ENCODE results near the gene RFC2. TPM values are rescaled to one million over a fixed set of nuclear protein-coding genes. Genes with fewer than 3 reads are reported as not detected.
A peak's percentile ranks its signal among the peaks of the same experiment; 100 is the strongest.
"Not testable (repeated sequence)": the region's sequence is repeated elsewhere in the genome, so short reads cannot be mapped to it uniquely, and the experiment has no call there.

Gene RFC2
- total RNA-seq, 1 donor from 2014 or later, result 37.7 TPM

DNA sequence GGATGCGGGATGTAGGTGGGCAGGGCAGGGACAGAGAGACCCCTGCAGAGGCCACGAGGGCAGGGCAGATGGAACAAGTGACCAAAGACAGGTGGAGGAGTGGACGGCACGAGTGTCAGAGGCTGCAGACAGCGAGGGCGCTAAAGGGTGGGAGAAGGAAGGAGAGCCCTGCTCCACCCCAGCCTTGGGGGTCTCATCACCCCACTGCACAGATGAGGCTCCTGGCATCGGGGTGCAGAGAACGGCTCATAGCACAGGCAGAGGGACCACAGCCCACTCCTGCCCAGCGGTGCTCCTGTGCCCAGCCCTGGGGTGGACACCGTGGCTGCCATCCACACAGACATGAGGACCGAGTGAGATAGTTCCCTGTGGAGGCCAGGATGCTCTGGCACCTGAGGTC, 46.6 kb downstream of the RFC2 start:
- Histone ChIP-seq H3K27ac (no peak overlapping the region), H3K27me3 (no peaks in the 10 kb centered on the region), H3K36me3 (no peaks in the 10 kb centered on the region), H3K4me3 (no peak overlapping the region), H3K9me3 (no peaks in the 10 kb centered on the region), H3K4me1 (peaks cover 0 to 11% of the 10 kb centered on the region in 2 donors)
- intact Hi-C loops (cut with DNase I), result no loop called here
- DNase-seq (ENCODE audit: low spot score in 2 of 2), result no peak
- TF ChIP-seq, protein P1, sequence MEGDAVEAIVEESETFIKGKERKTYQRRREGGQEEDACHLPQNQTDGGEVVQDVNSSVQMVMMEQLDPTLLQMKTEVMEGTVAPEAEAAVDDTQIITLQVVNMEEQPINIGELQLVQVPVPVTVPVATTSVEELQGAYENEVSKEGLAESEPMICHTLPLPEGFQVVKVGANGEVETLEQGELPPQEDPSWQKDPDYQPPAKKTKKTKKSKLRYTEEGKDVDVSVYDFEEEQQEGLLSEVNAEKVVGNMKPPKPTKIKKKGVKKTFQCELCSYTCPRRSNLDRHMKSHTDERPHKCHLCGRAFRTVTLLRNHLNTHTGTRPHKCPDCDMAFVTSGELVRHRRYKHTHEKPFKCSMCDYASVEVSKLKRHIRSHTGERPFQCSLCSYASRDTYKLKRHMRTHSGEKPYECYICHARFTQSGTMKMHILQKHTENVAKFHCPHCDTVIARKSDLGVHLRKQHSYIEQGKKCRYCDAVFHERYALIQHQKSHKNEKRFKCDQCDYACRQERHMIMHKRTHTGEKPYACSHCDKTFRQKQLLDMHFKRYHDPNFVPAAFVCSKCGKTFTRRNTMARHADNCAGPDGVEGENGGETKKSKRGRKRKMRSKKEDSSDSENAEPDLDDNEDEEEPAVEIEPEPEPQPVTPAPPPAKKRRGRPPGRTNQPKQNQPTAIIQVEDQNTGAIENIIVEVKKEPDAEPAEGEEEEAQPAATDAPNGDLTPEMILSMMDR (IDR thresholded peaks at IDR 0.05), result no peak

DNA sequence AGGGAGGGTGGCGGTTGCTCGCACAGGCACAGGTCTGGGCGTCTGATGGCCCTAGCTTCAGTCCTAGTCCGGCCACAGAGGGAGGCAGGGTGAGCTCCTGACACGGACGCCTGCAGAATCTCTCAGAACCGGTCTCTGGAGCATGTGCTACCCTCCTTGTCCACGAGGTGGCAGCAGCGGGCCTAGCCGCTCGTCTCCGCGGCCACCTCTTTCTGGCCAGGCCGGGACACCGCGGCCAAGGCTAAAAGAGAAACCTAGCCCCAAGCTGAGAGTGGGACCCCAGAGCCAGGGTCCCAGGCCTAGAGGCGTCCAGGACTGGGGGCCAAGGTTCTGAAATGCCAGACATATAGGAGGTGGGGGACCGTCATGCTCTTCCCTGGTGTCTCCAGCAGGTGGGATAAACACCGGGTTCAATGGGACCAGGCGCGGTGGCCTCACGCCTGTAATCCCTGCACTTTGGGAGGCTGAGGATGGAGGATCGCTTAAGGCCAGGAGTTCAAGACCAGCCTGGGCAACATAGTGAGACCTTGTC, 47.5 kb downstream of the RFC2 start:
- no peaks in the 10 kb centered on the region for H3K27me3 ChIP-seq
- H3K36me3 ChIP-seq, result no peaks in the 10 kb centered on the region
- DNase-seq (ENCODE audit: low spot score in 2 of 2), result peak; percentile 39 to 93
- no peaks in the 10 kb centered on the region for H3K9me3 ChIP-seq
- H3K27ac ChIP-seq, result no peak overlapping the region
- TF ChIP-seq, protein P1 (IDR thresholded peaks at IDR 0.05), result peak; percentile 93 to 97 (median 96)
- peak overlapping the region; percentile 26 to 53 for H3K4me3 ChIP-seq
- H3K4me1 ChIP-seq, result peaks cover 0 to 11% of the 10 kb centered on the region in 2 donors
- intact Hi-C loops (cut with DNase I), result no loop called here

DNA sequence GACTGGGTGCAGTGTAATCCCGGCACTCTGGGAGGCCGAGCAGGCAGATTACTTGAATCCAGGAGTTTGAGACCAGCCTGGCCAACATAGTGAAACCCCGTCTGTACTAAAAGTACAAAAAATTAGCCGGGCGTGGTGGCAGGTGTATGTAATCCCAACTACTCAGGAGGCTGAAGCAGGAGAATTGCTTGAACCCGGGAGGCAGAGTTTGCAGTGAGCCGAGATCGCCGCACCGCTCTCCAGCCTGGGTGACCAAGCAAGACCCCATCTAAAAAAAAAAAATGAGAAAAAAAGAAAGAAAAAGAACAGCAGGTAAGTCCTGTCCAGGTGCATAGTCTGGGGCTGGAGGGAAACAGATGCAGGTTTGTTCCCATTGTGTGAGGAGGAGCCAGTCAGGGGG, 48.1 kb downstream of the RFC2 start:
- H3K27me3 ChIP-seq; H3K4me1 ChIP-seq; H3K4me3 ChIP-seq; intact Hi-C loops (cut with DNase I); H3K27ac ChIP-seq; H3K36me3 ChIP-seq; H3K9me3 ChIP-seq; DNase-seq (ENCODE audit: low spot score in 2 of 2): not testable (repeated sequence)

DNA sequence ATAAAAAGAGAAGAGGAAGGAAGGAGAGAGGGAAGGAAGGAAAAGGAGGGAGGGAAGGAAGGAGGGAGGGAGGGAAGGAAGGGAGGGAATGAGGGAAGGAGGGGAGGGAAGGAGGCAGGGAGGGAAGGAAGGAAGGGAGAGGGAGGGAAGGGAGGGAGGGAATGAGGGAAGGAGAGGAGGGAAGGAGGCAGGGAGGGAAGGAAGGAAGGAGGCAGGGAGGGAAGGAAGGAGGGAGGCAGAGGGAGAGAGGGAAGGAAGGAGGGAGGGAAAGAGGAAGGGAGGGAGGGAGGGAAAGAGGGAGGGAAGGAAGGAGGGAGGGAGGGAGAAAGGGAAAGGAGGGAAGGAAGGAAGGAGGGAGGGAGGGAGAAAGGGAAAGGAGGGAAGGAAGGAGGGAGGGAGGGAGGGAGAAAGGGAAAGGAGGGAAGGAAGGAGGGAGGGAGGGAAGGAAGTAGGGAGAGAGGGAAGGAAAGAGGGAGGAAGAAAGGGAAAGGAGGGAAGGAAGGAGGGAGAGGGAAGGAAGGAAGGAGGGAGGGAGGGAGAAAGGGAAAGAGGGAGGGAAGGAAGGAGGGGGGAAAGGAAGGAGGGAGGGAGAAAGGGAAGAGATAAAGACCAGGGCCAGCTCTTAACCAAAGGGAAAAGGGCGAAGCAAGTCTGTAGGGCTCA, 50.1 kb downstream of the RFC2 start:
- Histone ChIP-seq H3K27me3 (no peaks in the 10 kb centered on the region), H3K4me1 (peaks cover 0 to 5% of the 10 kb centered on the region in 2 donors)

DNA sequence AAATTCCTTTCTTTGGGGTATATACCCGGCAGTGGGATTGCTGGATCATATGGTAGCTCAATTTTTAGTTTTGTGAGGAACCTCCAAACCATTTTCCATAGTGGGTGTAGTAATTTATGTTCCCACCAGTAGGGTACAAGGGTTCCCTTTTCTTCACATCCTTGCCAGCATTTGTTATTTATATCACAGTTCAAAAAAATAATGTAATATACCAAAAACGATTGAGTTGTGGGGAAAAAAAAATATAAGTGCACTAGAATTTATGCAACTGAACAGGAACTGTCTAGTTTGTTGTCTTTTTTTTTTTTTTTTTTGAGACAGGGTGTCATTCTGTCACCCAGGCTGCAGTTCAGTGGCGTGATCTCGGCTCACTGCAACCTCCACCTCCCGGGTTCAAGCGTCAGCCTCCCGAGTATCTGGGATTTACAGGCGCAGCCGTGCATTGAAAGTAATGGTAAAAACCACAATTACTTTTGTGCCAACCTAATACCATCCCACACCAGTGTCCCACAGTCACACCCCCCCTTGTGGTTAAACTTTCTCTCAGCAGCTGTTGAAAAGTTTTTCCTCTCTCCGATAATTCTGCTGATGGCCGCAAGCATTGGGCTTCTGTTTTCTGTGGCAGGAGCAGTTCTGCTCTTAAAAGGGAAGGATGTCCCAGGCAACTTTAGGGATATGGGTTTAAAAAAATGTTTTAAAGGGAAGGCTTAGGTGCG, 51.2 kb downstream of the RFC2 start:
- Histone ChIP-seq H3K27ac (no peak overlapping the region), H3K4me3 (no peak overlapping the region), H3K4me1 (peaks cover 0 to 5% of the 10 kb centered on the region in 2 donors), H3K27me3 (no peaks in the 10 kb centered on the region), H3K9me3 (no peaks in the 10 kb centered on the region), H3K36me3 (peaks cover 0 to 3% of the 10 kb centered on the region in 2 donors)
- intact Hi-C loops (cut with DNase I), result loop anchor here (1.0 to 2.0 kb wide), 2 partner anchors 134 to 337 kb away; no protein-coding TSS in a partner anchor
- no peak for DNase-seq (ENCODE audit: low spot score in 2 of 2)
- TF ChIP-seq, protein P1 (IDR thresholded peaks at IDR 0.05), result peak; percentile 45 to 60 (median 54)

More for the DNA sequence above, 50.1 kb downstream of the RFC2 start:
- DNase-seq (ENCODE audit: low spot score in 2 of 2), result no peak
- intact Hi-C loops (cut with DNase I), result loop anchor here (1.0 to 2.0 kb wide), 3 partner anchors 135 to 338 kb away; no protein-coding TSS in a partner anchor
- Histone ChIP-seq H3K9me3 (no peaks in the 10 kb centered on the region), H3K27ac (no peak overlapping the region), H3K4me3 (no peak overlapping the region), H3K36me3 (no peaks in the 10 kb centered on the region)
- TF ChIP-seq, protein P1 (IDR thresholded peaks at IDR 0.05), result no peak

All from ascending aorta (tissue), 2 donors.